Right lobe of liver (tissue), 6 donors: ENCODE data around the gene PRKAG3. TPM values are rescaled to one million over a fixed set of nuclear protein-coding genes. Genes with fewer than 3 reads are reported as not detected.

ENCODE experiments used
- ATAC-seq, 4 donors: fragments of 200-7000 bp; cut with Tn5 transposase; one replicate each; pipeline ENCODE4 v1.9.1; 2020; ENCODE audit warnings: mild to moderate bottlenecking in 4 of 4, moderate library complexity in 4 of 4
- DNase-seq, 3 donors: peaks; one replicate each; pipeline ENCODE4 v3.0.0-alpha.2; 2020
- H3K27ac ChIP-seq, 3 donors: fragments of 200-600 bp; one replicate each; pipeline ENCODE4 v1.8.0; 2022
- H3K27me3 ChIP-seq, 2 donors: fragments of 200-600 bp; one replicate each; pipeline ENCODE4 v1.8.0; 2022
- H3K36me3 ChIP-seq, 4 donors: fragments of 200-600 bp; sonication (generic) in 1 of 4; one replicate each; pipeline versions ENCODE4 v1.5.1 to v1.8.0; 2017 to 2022; ENCODE audit warnings: control low read depth in 1 of 4
- H3K4me1 ChIP-seq, 4 donors: fragments of 200-600 bp; sonication (generic) in 1 of 4; one replicate each; pipeline versions ENCODE4 v1.5.1 to v1.8.0; 2017 to 2022; ENCODE audit warnings: control low read depth in 1 of 4
- H3K4me3 ChIP-seq, 3 donors: fragments of 200-600 bp; one replicate each; pipeline ENCODE4 v1.8.0; 2022
- H3K9me3 ChIP-seq, 4 donors: fragments of 200-600 bp; sonication (generic) in 1 of 4; one replicate each; pipeline versions ENCODE4 v1.5.1 to v1.8.0; 2017 to 2022; ENCODE audit warnings: control low read depth in 1 of 4
- CTCF ChIP-seq, 4 donors: fragments of 200-600 bp in 3 of 4; fragments of 450-650 bp in 1 of 4; IDR thresholded peaks; one replicate each; pipeline versions ENCODE4 v1.5.1 to v1.8.0; 2016 to 2022; ENCODE audit warnings: antibody characterized with exemption in 4 of 4, mild to moderate bottlenecking in 2 of 4
- POLR2A ChIP-seq: fragments of 450-650 bp; IDR thresholded peaks from one replicate; pipeline ENCODE4 v1.6.1; 2017; ENCODE audit warnings: antibody characterized with exemption, mild to moderate bottlenecking
- WGBS: methylation state at CpG from one replicate; pipeline ENCODE4 v1.1.6; 2018; ENCODE audit warnings: low coverage, low lambda C conversion rate; ENCODE audit not compliant: insufficient coverage; ENCODE audit errors: missing lambda C conversion rate; 5-methylcytosine and 5-hydroxymethylcytosine counted together
- intact Hi-C, 2 donors: fragments of 100-400 bp; cut with DNase I; formaldehyde crosslinking; loops; one replicate each; pipeline versions ENCODE4 v1.11.2 to v1.14.1; 2022
- total RNA-seq, 6 experiments: library from RNA; depleted of rRNA in 2 of 6; stranded (reverse); fragments of >200 nt in 2 of 6; fragmentation: NEBNext Ultra II Directional in 3 of 6; extraction: Animal tissue kit (Norgen Biotek cat#: 25700) in 3 of 6; gene quantifications; one replicate each; pipeline versions ENCODE4 v1.1.0 to v1.2.4, GENCODE V29; 2016 to 2023
- donor health status: DM: no; HTN: yes; CAD: no.
- donor health status: DM: no; HTN: no; CAD: no.
- donor health status: DM: no; HTN: no; CAD: no.
- donor health status: DM: no; HTN: yes; CAD: no.
- donor health status: DM: no; HTN: yes; CAD: no.

The PRKAG3 gene
- total RNA-seq, 6 experiments from 2014 or later = not detected

DNA sequence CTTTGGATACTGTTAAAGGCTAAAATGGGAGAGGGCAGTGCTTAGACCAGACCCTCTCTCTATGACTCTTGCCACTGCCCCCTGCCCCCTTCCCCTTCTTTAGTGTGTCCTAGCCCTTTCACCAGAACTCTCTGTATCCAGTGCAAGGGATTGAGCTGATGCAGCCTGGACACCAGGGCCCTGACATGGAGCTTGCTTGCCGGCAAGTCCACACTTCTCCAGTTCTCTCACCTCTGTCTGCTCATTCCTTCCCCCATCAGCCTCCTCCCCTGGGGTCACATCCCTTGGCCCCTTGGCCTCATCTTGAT lies 26.5 kb upstream of the PRKAG3 start:
- DNase-seq (no peak), ATAC-seq (no peak)
- no peaks in the 10 kb centered on the region for H3K9me3 ChIP-seq
- TF ChIP-seq POLR2A = no peak
- no peak for TF ChIP-seq CTCF (IDR thresholded peaks at IDR 0.05)
- no peak overlapping the region for H3K4me3 ChIP-seq
- intact Hi-C loops = loop anchor here in 1 of 2 donors (10.0 kb wide), 1 partner anchor 133 kb away; no protein-coding TSS in a partner anchor
- no peak overlapping the region for H3K27ac ChIP-seq
- WGBS = 30% methylated on average over 1 of the region's 1 CpG
- peaks cover 0 to 6% of the 10 kb centered on the region in 2 donors for H3K27me3 ChIP-seq
- H3K4me1 ChIP-seq = peaks cover 0 to 8% (median 1%) of the 10 kb centered on the region in 4 donors
- H3K36me3 ChIP-seq = no peaks in the 10 kb centered on the region

- H3K27me3 ChIP-seq = peaks cover 4 to 6% of the 10 kb centered on the region in 2 donors
- H3K27ac ChIP-seq = no peak overlapping the region
- ATAC-seq = no peak
- no peak overlapping the region for H3K4me3 ChIP-seq
- no peak for DNase-seq
- intact Hi-C loops = loop anchor here in 1 of 2 donors (10.0 kb wide), 1 partner anchor 133 kb away; no protein-coding TSS in a partner anchor
- no peaks in the 10 kb centered on the region for H3K36me3 ChIP-seq
- WGBS = 16% methylated on average over 9 of the region's 10 CpGs
- no peaks in the 10 kb centered on the region for H3K9me3 ChIP-seq
- H3K4me1 ChIP-seq = peaks cover 0 to 8% (median 1%) of the 10 kb centered on the region in 4 donors
- no peak for TF ChIP-seq CTCF (IDR thresholded peaks at IDR 0.05)
- no peak for TF ChIP-seq POLR2A
These were observed 26.0 kb upstream of the PRKAG3 start for GRCh38 chr2:218857371-218858137.

GRCh38 chr2:218856896-218857243 lies 25.3 kb upstream of the PRKAG3 start:
- intact Hi-C loops = loop anchor here in 1 of 2 donors (10.0 kb wide), 1 partner anchor 132 kb away; no protein-coding TSS in a partner anchor

GRCh38 chr2:218856167-218856895 lies 24.7 kb upstream of the PRKAG3 start:
- H3K9me3 ChIP-seq = no peaks in the 10 kb centered on the region
- intact Hi-C loops = loop anchor here in 1 of 2 donors (10.0 kb wide), 1 partner anchor 132 kb away; no protein-coding TSS in a partner anchor
- no peak for TF ChIP-seq POLR2A
- TF ChIP-seq CTCF (IDR thresholded peaks at IDR 0.05) = no peak
- no peak overlapping the region for H3K4me3 ChIP-seq
- ATAC-seq (no peak), DNase-seq (no peak)
- peaks cover 0 to 8% (median 1%) of the 10 kb centered on the region in 4 donors for H3K4me1 ChIP-seq
- peaks cover 4 to 6% of the 10 kb centered on the region in 2 donors for H3K27me3 ChIP-seq
- no peaks in the 10 kb centered on the region for H3K36me3 ChIP-seq
- 29% methylated on average over 11 of the region's 12 CpGs for WGBS
- no peak overlapping the region for H3K27ac ChIP-seq

More at GRCh38 chr2:218856896-218857243, 25.3 kb upstream of the PRKAG3 start:
- no peaks in the 10 kb centered on the region for H3K9me3 ChIP-seq
- peaks cover 0 to 8% (median 1%) of the 10 kb centered on the region in 4 donors for H3K4me1 ChIP-seq
- no peak overlapping the region for H3K4me3 ChIP-seq
- peaks cover 4 to 6% of the 10 kb centered on the region in 2 donors for H3K27me3 ChIP-seq
- no peak overlapping the region for H3K27ac ChIP-seq
- 83% methylated on average over 1 of the region's 1 CpG for WGBS
- no peak for ATAC-seq
- H3K36me3 ChIP-seq = no peaks in the 10 kb centered on the region
- no peak for DNase-seq
- TF ChIP-seq POLR2A (no peak), CTCF (IDR thresholded peaks at IDR 0.05) (no peak)
